ENCODE results near the gene TMEM61.

TMEM61 gene

GRCh38 chr1:54986025-54986424 lies 5.6 kb downstream of the TMEM61 start:
- DNase-seq: no peak

GRCh38 chr1:54986533-54986932 lies 6.1 kb downstream of the TMEM61 start:
- DNase-seq: no peak

GRCh38 chr1:54987427-54987826 lies 7.0 kb downstream of the TMEM61 start:
- no peak for DNase-seq

- no peak for DNase-seq
Observed at GRCh38 chr1:54987919-54988705, 7.7 kb downstream of the TMEM61 start.

GRCh38 chr1:54988975-54989374 lies 8.5 kb downstream of the TMEM61 start:
- no peak for DNase-seq

- no peak for DNase-seq
Observed at GRCh38 chr1:54989473-54989872, 9.0 kb downstream of the TMEM61 start.

GRCh38 chr1:54989968-54990810 lies 9.8 kb downstream of the TMEM61 start:
- DNase-seq: no peak

GRCh38 chr1:54990916-54991315 lies 10.5 kb downstream of the TMEM61 start:
- no peak for DNase-seq

- no peak for DNase-seq
Observed at GRCh38 chr1:54991939-54992338, 11.5 kb downstream of the TMEM61 start.

- no peak for DNase-seq
Observed at GRCh38 chr1:54993140-54993539, 12.7 kb downstream of the TMEM61 start.

GRCh38 chr1:54994355-54994990 lies 14.0 kb downstream of the TMEM61 start:
- DNase-seq: no peak

- DNase-seq: no peak
Observed at GRCh38 chr1:54995013-54995760, 14.8 kb downstream of the TMEM61 start.

- DNase-seq: no peak
Observed at GRCh38 chr1:54995835-54996234, 15.4 kb downstream of the TMEM61 start.

GRCh38 chr1:54996359-54996868 lies 16.0 kb downstream of the TMEM61 start:
- peak; percentile 60 for DNase-seq

GRCh38 chr1:54996869-54997710 lies 16.7 kb downstream of the TMEM61 start:
- DNase-seq: no peak

GRCh38 chr1:54997711-54997986 lies 17.2 kb downstream of the TMEM61 start:
- DNase-seq: no peak

- DNase-seq: no peak
Observed at GRCh38 chr1:54998100-54998499, 17.7 kb downstream of the TMEM61 start.

GRCh38 chr1:54998677-54999076 lies 18.2 kb downstream of the TMEM61 start, which contains the start of gene BSND:
Gene BSND, plus strand, starts transcription at chr1:54998933. Its CDS starts 254 bp downstream, at chr1:54999187.
- DNase-seq: no peak

- DNase-seq: no peak
Observed at GRCh38 chr1:55000110-55001085, 20.0 kb downstream of the TMEM61 start.

GRCh38 chr1:55001311-55001710 lies 20.9 kb downstream of the TMEM61 start:
- no peak for DNase-seq
